ENCODE data around the gene CCDC200. TPM values are rescaled to one million over a fixed set of nuclear protein-coding genes. Genes with fewer than 3 reads are reported as not detected.
A peak's percentile ranks its signal among the peaks of the same experiment; 100 is the strongest.
"Not testable (repeated sequence)": the region's sequence is repeated elsewhere in the genome, so short reads cannot be mapped to it uniquely, and the experiment has no call there.

Gene CCDC200
- total and polyA plus RNA-seq, 4 donors = 0.55 to 11.0 (median 4.4) TPM; not detected in 1

DNA sequence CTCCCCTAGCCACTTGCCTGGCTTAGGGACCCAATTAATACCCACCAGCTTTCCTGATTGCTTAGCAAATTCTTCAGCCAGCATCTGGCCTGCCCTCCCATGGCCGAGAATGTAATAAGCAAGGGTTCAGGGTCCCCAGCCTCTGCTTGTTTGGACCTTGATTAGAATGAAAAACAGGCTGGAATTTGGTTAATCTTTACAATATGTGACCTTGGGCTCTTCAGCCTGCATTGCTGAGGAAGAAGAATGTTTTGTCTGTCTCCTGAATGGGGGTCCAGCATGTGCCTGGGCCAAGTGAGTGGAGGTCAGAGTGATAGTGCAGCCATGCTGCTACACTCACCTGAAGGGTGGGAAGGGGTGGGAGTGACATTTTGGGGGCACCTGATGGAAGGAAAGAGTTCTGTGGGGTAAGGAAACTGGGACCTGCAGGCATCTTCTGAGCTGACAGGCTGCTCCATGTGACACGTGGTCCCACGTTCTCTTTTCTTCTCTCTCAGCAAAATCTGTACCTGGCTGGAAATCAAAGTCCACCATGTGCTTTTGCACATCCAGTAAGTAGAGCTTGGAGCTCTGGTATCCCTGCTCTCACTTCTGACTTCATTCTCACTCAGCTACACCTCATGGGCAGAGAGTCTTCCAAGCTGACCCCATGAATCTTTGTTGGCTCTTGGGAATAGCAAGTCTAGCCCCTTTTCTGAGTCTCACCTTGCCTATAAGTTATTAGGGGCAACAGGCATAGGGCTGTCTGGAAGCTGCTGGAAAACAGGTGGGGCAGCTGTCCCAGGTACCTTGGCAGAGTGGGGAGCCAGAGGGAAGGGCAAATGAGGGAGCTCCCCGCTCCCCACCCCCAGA, 11.4 kb downstream of the CCDC200 start:
- peaks cover 19% of the 10 kb centered on the region for H3K36me3 ChIP-seq (ENCODE audit: control insufficient read depth, insufficient read depth, low read length)
- no peak overlapping the region for H3K27ac ChIP-seq (ENCODE audit: low read depth, low read length)
- no peak overlapping the region for H3K4me3 ChIP-seq (ENCODE audit: low read depth, low read length)
- no peaks in the 10 kb centered on the region for H3K9me3 ChIP-seq (ENCODE audit: control insufficient read depth, insufficient read depth, low read length)
- DNase-seq (ENCODE audit: low read depth in 4 of 6, low spot score in 6 of 6) = no peak
- peaks cover 8% of the 10 kb centered on the region for H3K4me1 ChIP-seq (ENCODE audit: control insufficient read depth, insufficient read depth, low read length)
- WGBS (ENCODE audit: insufficient coverage) = 86% methylated on average over 4 of the region's 4 CpGs
- no peaks in the 10 kb centered on the region for H3K27me3 ChIP-seq (ENCODE audit: control insufficient read depth, insufficient read depth, low read length)

DNA sequence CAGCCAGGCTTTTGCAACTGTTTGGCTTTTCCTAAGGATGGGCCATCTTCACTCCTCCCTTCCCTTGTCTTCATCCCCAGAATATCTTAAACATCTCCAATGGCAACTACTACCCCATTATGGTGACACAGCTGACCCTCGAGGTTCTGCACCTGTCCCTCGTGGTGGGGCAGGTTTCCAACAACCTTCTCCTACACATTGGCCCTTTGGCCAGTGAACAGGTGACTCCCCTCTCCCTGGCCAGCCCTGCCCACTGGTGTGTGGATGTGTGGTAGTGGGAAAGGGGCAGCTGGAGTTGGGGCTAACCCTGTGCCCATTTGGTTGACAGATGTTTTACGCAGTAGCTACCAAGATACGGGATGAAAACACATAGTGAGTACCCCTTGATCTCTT, 12.1 kb downstream of the CCDC200 start:
- H3K9me3 ChIP-seq (ENCODE audit: control insufficient read depth, insufficient read depth, low read length) = no peaks in the 10 kb centered on the region
- no peak for DNase-seq (ENCODE audit: low read depth in 4 of 6, low spot score in 6 of 6)
- H3K4me1 ChIP-seq (ENCODE audit: control insufficient read depth, insufficient read depth, low read length) = peaks cover 12% of the 10 kb centered on the region
- H3K27me3 ChIP-seq (ENCODE audit: control insufficient read depth, insufficient read depth, low read length) = no peaks in the 10 kb centered on the region
- no peak overlapping the region for H3K27ac ChIP-seq (ENCODE audit: low read depth, low read length)
- no peak overlapping the region for H3K4me3 ChIP-seq (ENCODE audit: low read depth, low read length)
- WGBS (ENCODE audit: insufficient coverage) = 76% methylated on average over 2 of the region's 4 CpGs
- peaks cover 21% of the 10 kb centered on the region for H3K36me3 ChIP-seq (ENCODE audit: control insufficient read depth, insufficient read depth, low read length)

DNA sequence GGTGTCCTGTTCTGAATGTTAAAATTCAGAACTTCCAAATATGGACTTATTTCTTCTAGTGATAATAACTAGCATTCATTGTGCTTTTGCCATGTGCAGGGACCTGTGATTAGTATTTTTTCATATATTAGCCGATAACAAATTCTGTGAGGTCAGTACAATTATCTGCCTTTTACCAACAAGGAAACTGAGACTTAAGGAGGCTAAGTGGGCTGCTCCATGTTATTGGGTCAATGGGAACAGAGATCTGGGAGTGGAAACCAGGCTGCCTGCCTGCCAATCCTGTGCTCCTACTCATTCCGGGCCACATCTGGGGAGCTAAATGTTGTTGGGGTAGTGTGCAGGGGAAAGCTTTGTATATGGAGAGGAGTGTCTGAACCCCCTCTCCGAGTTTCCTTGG, 13.1 kb downstream of the CCDC200 start:
- Histone ChIP-seq H3K9me3 (ENCODE audit: control insufficient read depth, insufficient read depth, low read length) (no peaks in the 10 kb centered on the region), H3K4me1 (ENCODE audit: control insufficient read depth, insufficient read depth, low read length) (peaks cover 12% of the 10 kb centered on the region), H3K36me3 (ENCODE audit: control insufficient read depth, insufficient read depth, low read length) (peaks cover 21% of the 10 kb centered on the region), H3K4me3 (ENCODE audit: low read depth, low read length) (no peak overlapping the region), H3K27me3 (ENCODE audit: control insufficient read depth, insufficient read depth, low read length) (no peaks in the 10 kb centered on the region), H3K27ac (ENCODE audit: low read depth, low read length) (no peak overlapping the region)
- DNase-seq (ENCODE audit: low read depth in 4 of 6, low spot score in 6 of 6) = no peak
- WGBS (ENCODE audit: insufficient coverage) = 65% methylated on average over 2 of the region's 3 CpGs

DNA sequence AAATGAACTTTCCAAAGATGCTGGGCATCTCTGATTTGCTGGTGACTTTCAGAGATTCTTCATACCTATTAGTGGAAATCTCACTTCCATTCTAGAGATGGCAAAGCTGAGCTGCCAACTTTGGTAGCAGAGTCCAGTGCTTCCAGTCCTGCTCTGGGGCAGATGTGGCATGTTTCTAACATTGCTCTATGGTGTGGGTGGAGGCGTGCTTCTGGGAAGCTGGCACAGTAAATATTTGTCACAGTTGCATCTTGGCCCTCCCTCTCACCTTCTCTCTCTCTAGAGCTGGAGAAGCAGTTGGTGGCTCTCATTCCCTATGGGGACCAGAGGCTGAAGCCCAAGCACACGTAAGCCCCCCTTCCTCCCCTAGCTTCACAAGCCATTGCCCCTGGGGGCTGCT, 14.9 kb downstream of the CCDC200 start:
- DNase-seq (ENCODE audit: low read depth in 4 of 6, low spot score in 6 of 6) = no peak
- whole genome bisulfite sequencing (ENCODE audit: insufficient coverage) = 90% methylated on average over 1 of the region's 2 CpGs
- Histone ChIP-seq H3K27ac (ENCODE audit: low read depth, low read length) (no peak overlapping the region), H3K27me3 (ENCODE audit: control insufficient read depth, insufficient read depth, low read length) (no peaks in the 10 kb centered on the region), H3K4me1 (ENCODE audit: control insufficient read depth, insufficient read depth, low read length) (peaks cover 12% of the 10 kb centered on the region), H3K9me3 (ENCODE audit: control insufficient read depth, insufficient read depth, low read length) (no peaks in the 10 kb centered on the region), H3K4me3 (ENCODE audit: low read depth, low read length) (no peak overlapping the region), H3K36me3 (ENCODE audit: control insufficient read depth, insufficient read depth, low read length) (peaks cover 30% of the 10 kb centered on the region)

DNA sequence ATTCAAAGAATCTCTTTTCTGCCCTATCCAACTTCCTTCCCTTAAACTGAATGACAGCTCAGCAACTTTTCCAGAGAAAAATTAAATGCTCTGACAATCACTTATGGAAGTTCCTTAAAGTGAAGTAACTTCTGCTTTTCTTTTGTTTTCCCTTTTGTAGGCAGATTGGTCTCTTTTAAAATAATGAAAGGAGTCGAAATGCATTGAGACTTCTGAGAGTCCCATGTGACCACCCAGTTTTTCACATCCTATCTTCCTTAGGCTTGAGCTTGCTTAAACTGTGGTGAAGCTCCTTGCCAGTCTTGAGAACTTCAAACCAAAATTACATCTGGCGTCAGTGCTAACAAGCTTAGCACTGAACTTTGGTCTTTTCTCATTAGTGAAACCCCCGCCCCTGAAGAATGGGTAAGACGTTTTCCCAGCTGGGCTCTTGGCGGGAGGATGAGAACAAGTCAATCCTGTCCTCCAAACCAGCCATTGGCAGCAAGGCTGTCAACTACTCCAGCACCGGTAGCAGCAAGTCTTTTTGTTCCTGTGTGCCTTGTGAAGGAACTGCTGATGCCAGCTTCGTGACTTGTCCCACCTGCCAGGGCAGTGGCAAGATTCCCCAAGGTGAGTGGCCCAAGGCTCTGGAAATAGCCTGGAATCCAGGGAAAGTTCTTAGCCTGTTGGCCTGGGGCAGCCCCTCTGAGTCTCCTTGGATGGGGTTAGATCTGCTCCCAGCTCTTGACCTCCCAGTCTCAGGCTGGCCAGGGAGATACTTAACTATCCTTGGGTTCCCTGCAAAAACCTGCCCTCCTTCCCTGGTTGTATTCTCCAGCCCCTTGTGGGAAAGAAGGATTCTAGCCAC, 15.6 kb downstream of the CCDC200 start:
- no peaks in the 10 kb centered on the region for H3K27me3 ChIP-seq (ENCODE audit: control insufficient read depth, insufficient read depth, low read length)
- WGBS (ENCODE audit: insufficient coverage) = 74% methylated on average over 5 of the region's 7 CpGs
- DNase-seq (ENCODE audit: low read depth in 4 of 6, low spot score in 6 of 6) = no peak
- peak overlapping the region; percentile 81 for H3K4me3 ChIP-seq (ENCODE audit: low read depth, low read length)
- no peaks in the 10 kb centered on the region for H3K9me3 ChIP-seq (ENCODE audit: control insufficient read depth, insufficient read depth, low read length)
- peaks cover 32% of the 10 kb centered on the region for H3K36me3 ChIP-seq (ENCODE audit: control insufficient read depth, insufficient read depth, low read length)
- peaks cover 12% of the 10 kb centered on the region for H3K4me1 ChIP-seq (ENCODE audit: control insufficient read depth, insufficient read depth, low read length)
- H3K27ac ChIP-seq (ENCODE audit: low read depth, low read length) = peak overlapping the region; percentile 86

DNA sequence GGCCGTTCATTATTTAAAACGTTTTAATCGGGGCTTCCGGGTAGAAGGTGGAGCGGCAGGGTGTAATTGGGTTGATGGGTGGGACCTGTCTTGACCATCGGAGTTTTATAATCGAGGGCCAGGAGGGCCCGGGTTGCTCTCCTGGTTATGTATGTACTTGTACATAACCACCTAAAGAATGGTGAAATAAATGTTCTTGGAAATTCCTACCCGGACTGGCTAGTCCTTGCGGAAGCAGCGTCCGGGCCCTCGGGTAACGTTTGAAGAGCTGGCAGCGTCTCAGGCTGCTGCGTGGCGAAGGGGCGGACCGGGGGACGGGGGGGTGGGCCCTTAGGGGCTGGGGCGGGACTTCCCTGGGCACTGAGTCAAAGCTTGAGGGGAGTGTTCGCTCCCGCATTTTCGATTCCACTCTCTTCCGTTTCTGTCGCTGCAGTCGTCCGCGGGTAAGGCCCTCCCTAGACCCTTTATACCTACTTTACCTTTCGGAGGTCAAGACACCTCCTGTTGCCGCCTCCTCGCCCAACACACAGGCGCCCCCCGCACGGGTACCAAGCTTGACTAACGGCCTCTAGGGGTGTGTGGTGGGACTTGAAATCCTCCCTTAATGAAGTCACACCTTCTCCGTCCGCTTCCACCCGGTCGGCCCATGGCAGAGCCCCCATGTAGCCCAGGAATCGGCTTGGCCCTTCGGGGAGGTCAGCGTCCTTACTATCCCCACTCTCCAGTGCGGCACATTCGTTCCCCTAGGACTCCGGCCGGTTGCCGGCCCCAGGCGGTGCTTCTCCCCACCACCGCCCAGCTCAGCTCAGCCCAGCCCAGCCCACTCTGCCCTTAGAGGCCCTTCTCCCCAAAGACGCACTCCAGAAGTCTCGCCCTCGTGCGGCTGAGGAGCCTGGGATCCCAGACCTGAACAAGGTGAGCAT, 16.7 kb downstream of the CCDC200 start, which contains the start of gene TMEM106A:
Gene TMEM106A, plus strand, starts transcription at position 396 of the 923 bp plus-strand sequence. CDS start 1,167 bp downstream, outside the sequence.
- Histone ChIP-seq H3K36me3 (ENCODE audit: control insufficient read depth, insufficient read depth, low read length) (peaks cover 34% of the 10 kb centered on the region), H3K27me3 (ENCODE audit: control insufficient read depth, insufficient read depth, low read length) (no peaks in the 10 kb centered on the region), H3K9me3 (ENCODE audit: control insufficient read depth, insufficient read depth, low read length) (no peaks in the 10 kb centered on the region), H3K4me3 (ENCODE audit: low read depth, low read length) (peak within 1 kb of the TSS; percentile 81), H3K4me1 (ENCODE audit: control insufficient read depth, insufficient read depth, low read length) (peaks cover 12% of the 10 kb centered on the region), H3K27ac (ENCODE audit: low read depth, low read length) (peak within 1 kb of the TSS; percentile 86)
- WGBS (ENCODE audit: insufficient coverage) = 13% methylated on average over 29 of the region's 54 CpGs
- peak; percentile 15 to 85 (median 48) for DNase-seq (ENCODE audit: low read depth in 4 of 6, low spot score in 6 of 6)

DNA sequence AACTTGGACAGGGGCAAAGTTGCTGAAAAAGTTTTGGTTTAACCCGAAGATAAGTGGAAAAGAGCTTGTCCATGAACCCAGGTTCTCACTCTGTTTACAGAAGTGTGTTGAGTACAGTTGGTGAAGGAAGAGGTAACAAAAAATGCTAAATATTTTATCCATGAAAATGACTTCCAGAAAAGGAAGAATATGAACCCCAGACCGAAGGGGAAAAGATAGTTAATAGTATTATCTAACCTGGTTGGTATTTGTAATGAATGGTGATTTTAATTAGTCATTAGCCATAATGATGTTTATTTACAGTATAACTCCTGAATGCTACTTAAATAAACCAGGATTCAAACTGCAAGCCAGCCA, 17.3 kb downstream of the CCDC200 start:
- Histone ChIP-seq H3K4me1 (ENCODE audit: control insufficient read depth, insufficient read depth, low read length) (peaks cover 12% of the 10 kb centered on the region), H3K4me3 (ENCODE audit: low read depth, low read length) (peak overlapping the region; percentile 81), H3K27me3 (ENCODE audit: control insufficient read depth, insufficient read depth, low read length) (no peaks in the 10 kb centered on the region), H3K36me3 (ENCODE audit: control insufficient read depth, insufficient read depth, low read length) (peaks cover 35% of the 10 kb centered on the region), H3K9me3 (ENCODE audit: control insufficient read depth, insufficient read depth, low read length) (no peaks in the 10 kb centered on the region), H3K27ac (ENCODE audit: low read depth, low read length) (peak overlapping the region; percentile 86)
- no peak for DNase-seq (ENCODE audit: low read depth in 4 of 6, low spot score in 6 of 6)
- WGBS (ENCODE audit: insufficient coverage) = 83% methylated on average over 1 of the region's 2 CpGs

DNA sequence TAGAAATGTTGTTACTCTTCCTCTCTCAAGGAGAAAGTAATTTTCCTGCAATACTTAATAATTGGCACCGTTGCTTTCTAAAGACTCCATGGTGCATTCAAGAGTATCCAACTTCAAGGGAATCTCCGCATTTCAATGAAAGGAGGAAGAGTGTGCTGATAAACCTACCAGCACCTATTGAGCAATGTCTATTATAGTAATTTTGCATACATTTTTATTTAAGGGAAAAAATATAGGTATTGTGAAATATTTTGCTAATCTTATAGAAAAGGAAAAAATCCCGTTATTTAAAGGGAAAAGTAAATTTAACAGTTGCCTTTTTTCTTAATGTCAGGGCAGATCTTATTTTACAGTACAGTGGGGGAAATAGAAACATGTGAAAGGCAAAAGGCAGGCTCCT, 17.8 kb downstream of the CCDC200 start:
- H3K36me3 ChIP-seq (ENCODE audit: control insufficient read depth, insufficient read depth, low read length) = peaks cover 32% of the 10 kb centered on the region
- peak overlapping the region; percentile 86 for H3K27ac ChIP-seq (ENCODE audit: low read depth, low read length)
- H3K27me3 ChIP-seq (ENCODE audit: control insufficient read depth, insufficient read depth, low read length) = no peaks in the 10 kb centered on the region
- H3K4me1 ChIP-seq (ENCODE audit: control insufficient read depth, insufficient read depth, low read length) = peaks cover 12% of the 10 kb centered on the region
- no peaks in the 10 kb centered on the region for H3K9me3 ChIP-seq (ENCODE audit: control insufficient read depth, insufficient read depth, low read length)
- WGBS (ENCODE audit: insufficient coverage) = 100% methylated on average over 1 of the region's 3 CpGs
- DNase-seq (ENCODE audit: low read depth in 4 of 6, low spot score in 6 of 6) = no peak
- no peak overlapping the region for H3K4me3 ChIP-seq (ENCODE audit: low read depth, low read length)

DNA sequence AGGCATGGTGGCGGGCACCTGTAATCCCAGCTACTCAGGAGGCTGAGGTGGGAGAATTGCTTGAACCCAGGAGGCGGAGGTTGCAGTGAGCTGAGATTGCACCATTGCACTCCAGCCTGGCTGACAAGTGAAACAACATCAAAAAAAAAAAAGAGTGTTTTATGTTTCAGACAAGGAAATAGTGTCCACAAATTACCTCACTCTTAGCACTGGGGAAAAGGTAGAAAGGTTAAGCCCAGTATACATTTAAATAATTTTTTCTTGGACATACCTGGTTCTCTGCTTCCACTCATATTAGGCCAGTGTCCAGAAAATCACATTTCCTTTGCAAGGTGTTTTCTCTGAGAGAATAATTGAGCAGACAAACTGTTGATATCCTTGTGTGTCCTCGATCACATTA, 25.4 kb downstream of the CCDC200 start:
- not testable (repeated sequence) for H3K4me1 ChIP-seq (ENCODE audit: control insufficient read depth, insufficient read depth, low read length); H3K9me3 ChIP-seq (ENCODE audit: control insufficient read depth, insufficient read depth, low read length); DNase-seq (ENCODE audit: low read depth in 4 of 6, low spot score in 6 of 6); H3K4me3 ChIP-seq (ENCODE audit: low read depth, low read length); H3K27me3 ChIP-seq (ENCODE audit: control insufficient read depth, insufficient read depth, low read length); H3K27ac ChIP-seq (ENCODE audit: low read depth, low read length)
- peaks cover 79% of the 10 kb centered on the region for H3K36me3 ChIP-seq (ENCODE audit: control insufficient read depth, insufficient read depth, low read length)
- WGBS (ENCODE audit: insufficient coverage) = 86% methylated on average over 1 of the region's 3 CpGs

All from spinal cord (tissue), 10 donors.